ENCODE measurements around the gene CLCNKB.
"Not testable (repeated sequence)": the region's sequence is repeated elsewhere in the genome, so short reads cannot be mapped to it uniquely, and the experiment has no call there.

- TF ChIP-seq CTCF, POLR2A (IDR thresholded peaks at IDR 0.05): not testable (repeated sequence)
These were observed 42.3 kb upstream of the CLCNKB start for GRCh38 chr1:16001274-16001673.
